Transverse colon (tissue), 4 donors: Measurements from ENCODE around the gene COL20A1.

Source experiments
- CTCF ChIP-seq, 5 experiments: fragments of 200-600 bp in 3 of 5; fragments of 450-650 bp in 2 of 5; sonication (generic) in 3 of 5; IDR thresholded peaks; 1 replicate in 2 of 5; 2 replicates in 3 of 5; pipeline ENCODE4 v1.5.1; 2016 to 2017; ENCODE audit warnings: antibody characterized with exemption in 5 of 5, inconsistent platforms in 3 of 5, mild to moderate bottlenecking in 2 of 5, moderate library complexity in 1 of 5
- POLR2A ChIP-seq: fragments of 450-650 bp; IDR thresholded peaks from one replicate; pipeline ENCODE4 v1.6.1; 2016; ENCODE audit warnings: antibody characterized with exemption, mild to moderate bottlenecking, moderate library complexity
- POLR2AphosphoS5 ChIP-seq, 3 donors: sonication (generic); formaldehyde crosslinking; IDR thresholded peaks; one replicate each; pipeline ENCODE4 v1.6.1; 2016; ENCODE audit warnings: antibody characterized with exemption in 3 of 3

- TF ChIP-seq POLR2A (no peak), POLR2AphosphoS5 (IDR thresholded peaks at IDR 0.05) (no peak), CTCF (IDR thresholded peaks at IDR 0.05) (no peak)
These were observed 30.1 kb upstream of the COL20A1 start for GRCh38 chr20:63262836-63263235.
